ENCODE measurements around the gene BACE1.

DNA sequence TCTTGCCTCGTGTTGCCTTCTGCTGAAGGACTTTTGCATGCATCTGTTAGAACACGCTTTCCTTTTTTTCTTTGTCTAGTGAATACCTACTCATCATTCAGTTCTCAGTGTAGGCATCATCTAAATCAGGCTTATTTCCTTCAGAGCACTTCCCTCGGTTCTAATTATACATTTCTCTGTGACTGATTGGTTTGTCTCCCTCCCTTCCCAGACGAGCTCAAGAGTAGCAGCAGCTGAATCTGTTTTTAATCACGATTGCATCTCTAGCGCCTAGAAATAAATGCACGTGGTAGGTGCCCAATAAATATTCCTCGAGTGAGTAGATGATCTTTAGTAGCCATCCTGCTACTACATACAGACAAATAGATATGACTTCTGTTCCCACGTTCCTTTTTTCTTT, 17.9 kb upstream of the BACE1 start:
- TF ChIP-seq, protein P1, sequence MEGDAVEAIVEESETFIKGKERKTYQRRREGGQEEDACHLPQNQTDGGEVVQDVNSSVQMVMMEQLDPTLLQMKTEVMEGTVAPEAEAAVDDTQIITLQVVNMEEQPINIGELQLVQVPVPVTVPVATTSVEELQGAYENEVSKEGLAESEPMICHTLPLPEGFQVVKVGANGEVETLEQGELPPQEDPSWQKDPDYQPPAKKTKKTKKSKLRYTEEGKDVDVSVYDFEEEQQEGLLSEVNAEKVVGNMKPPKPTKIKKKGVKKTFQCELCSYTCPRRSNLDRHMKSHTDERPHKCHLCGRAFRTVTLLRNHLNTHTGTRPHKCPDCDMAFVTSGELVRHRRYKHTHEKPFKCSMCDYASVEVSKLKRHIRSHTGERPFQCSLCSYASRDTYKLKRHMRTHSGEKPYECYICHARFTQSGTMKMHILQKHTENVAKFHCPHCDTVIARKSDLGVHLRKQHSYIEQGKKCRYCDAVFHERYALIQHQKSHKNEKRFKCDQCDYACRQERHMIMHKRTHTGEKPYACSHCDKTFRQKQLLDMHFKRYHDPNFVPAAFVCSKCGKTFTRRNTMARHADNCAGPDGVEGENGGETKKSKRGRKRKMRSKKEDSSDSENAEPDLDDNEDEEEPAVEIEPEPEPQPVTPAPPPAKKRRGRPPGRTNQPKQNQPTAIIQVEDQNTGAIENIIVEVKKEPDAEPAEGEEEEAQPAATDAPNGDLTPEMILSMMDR (IDR thresholded peaks at IDR 0.05) = no peak
- no peak for TF ChIP-seq ZFX (IDR thresholded peaks at IDR 0.05; ENCODE audit: borderline replicate concordance)
